HS-27A (cell line): Measurements from ENCODE around the gene ZNF615.
"Not testable (repeated sequence)": the region's sequence is repeated elsewhere in the genome, so short reads cannot be mapped to it uniquely, and the experiment has no call there.

ENCODE experiments used
- DNase-seq: peaks from one replicate; pipeline ENCODE4 v3.0.0-alpha.2; 2012; ENCODE audit warnings: low read depth, missing footprints

The ZNF615 gene

DNA sequence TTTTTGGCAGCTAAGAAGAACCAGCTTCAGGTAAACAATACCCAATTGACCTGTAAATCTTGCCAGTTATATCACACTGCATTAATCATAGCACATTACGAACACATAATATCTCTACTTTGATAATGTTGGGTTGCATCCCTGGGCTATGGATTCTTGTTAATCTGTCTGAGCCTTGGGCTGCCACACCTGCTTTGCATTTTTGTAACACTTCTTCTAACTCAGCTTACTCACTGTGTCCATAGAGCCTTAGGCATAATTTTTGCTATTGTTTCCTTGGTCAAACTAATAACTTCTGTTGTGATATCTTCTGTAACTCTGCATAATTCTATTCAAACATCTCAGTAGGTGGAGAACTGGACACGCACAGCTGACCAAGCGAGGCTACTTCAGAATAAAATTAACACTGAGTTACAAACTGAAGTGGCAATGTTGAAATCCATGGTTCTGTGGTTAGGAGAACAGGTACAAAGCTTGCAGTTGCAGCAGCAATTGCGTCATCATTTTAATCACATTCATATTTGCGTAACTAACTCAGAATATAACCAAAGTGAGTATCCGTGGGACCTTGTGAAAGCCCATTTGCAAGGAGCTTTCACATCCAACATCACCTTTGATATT is 27.8 kb downstream of the ZNF615 start:
- DNase-seq: no peak

- DNase-seq: no peak
Measured at GRCh38 chr19:51978882-51979281, 29.1 kb downstream of the ZNF615 start.

DNA sequence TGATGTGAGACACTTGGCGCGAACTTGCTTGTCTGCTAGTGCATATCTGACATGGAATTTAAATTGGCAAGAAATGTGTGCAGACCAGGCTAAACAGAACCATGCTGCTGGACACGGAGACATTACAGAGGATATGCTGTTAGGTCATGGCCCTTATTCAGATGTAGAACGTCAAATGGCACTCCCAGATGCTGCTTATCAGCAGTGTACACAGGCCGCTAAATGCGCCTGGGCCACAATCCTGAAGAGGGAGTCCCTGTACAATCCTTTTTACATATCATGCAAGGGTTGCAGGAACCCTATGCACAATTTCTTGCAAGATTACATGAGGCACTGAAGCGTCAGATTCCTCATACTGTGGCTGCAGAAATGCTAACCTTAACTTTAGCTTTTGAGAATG is 30.7 kb downstream of the ZNF615 start:
- no peak for DNase-seq

GRCh38 chr19:51976852-51977251 is 31.2 kb downstream of the ZNF615 start:
- DNase-seq: no peak

DNA sequence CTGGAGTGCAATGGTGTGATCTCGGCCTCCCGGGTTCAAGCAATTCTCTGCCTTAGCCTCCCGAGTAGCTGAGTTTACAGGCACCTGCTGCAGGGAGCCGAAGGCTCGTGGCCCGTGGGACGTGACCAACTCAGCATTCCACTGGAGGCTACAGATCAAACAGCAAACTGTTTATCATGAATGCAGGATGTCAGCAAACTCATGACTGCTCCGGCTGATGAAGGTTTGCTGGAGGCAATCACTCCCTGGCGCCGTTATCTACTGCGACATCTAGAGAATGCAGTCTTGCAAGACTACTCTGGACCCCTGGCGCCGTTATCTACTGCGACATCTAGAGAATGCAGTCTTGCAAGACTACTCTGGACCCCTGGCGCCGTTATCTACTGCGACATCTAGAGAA is 32.2 kb downstream of the ZNF615 start:
- not testable (repeated sequence) for DNase-seq

DNA sequence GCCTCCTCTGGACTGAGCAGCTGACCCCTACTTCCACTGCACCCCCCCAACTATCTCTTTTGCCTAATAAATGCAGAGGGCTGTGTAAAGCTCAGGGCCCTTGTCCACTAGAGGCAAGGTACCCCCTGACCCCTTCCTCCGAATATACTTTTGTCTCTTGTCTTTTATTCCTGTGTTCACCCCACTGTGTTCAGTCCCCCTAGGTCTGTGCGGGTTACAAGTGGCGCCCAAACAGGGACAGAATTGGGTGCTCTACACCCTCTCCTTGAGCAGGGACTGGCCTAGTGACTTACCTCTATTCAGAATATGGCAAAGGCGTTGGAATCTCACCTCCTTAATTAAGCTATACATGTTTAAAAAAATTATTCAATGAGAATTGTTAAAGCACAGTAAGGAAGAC is 36.4 kb downstream of the ZNF615 start:
- DNase-seq: no peak

- no peak for DNase-seq
Measured at GRCh38 chr19:51970718-51971117, 37.3 kb downstream of the ZNF615 start.

DNA sequence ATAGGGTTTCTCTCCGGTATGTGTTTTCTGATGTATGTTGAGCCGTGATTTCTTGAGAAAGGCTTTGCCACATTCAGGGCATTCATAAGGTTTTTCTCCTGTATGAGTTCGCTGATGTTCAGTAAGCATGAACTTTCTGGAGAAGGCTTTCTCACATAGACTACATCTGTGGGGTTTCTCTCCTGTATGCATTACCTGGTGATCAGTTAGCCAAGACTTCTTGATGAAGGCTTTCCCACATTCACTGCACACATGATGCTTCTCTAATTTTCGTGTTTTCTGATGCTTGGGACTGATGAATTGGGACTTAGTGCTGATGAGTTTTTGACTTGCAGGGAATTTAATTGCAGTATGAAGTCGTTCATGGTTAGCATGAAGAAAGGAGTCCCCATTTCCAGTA is 42.4 kb downstream of the ZNF615 start:
- DNase-seq: no peak

GRCh38 chr19:51960621-51961233 is 47.3 kb downstream of the ZNF615 start:
- not testable (repeated sequence) for DNase-seq

DNA sequence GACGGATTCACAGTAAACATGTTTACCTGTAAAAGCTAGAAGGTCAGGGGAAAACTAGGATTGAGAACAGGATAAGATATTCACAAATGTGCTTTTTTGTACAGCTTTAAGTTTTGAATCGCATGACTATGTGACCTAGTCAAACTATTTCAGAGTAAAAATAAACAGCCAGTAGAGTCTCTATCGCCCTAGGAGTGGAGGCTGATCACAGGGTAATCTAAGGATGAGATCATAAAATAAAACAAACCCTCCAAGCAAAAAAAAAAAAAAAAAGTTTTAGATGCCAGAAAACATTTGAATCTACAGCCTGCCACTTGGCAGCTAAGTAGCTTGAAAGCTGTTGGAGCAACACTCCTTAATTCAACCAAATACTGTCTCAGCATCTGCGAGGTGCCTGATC is 48.2 kb downstream of the ZNF615 start:
- DNase-seq: no peak

DNA sequence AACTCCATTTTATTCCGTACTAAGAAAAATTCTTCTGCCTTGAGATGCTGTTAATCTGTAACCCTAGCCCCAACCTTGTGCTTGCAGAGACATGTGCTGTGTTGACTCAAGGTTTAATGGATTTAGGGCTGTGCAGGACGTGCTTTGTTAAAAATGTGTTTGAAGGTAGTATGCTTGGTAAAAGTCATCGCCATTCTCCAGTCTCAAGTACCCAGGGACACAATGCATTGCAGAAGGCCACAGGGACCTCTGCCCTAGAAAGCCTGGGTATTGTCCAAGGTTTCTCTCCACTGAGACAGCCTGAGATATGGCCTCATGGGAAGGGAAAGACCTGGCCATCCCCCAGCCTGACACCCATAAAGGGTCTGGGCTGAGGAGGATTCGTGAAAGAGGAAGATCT is 50.2 kb downstream of the ZNF615 start:
- not testable (repeated sequence) for DNase-seq

DNA sequence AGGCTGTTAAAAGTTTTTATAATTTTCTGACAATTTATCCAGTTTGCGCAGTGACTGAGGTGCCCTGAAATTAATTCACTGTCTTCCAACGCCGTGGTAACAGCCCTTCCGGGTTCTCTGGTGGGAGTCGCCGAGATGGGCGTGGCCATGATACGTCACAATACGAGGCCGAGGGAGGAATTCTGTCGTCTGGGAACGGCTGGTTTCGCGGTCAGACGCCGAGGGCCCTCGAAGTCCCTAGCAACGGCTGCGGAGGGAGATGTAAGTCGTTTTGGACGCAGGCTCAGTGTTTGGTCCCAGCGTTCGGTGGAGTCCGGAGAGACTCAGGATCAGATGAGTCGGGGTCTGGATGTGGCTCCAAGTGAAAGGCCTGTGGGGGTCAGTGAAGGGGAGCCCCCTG is 59.0 kb downstream of the ZNF615 start:
- DNase-seq: no peak

DNA sequence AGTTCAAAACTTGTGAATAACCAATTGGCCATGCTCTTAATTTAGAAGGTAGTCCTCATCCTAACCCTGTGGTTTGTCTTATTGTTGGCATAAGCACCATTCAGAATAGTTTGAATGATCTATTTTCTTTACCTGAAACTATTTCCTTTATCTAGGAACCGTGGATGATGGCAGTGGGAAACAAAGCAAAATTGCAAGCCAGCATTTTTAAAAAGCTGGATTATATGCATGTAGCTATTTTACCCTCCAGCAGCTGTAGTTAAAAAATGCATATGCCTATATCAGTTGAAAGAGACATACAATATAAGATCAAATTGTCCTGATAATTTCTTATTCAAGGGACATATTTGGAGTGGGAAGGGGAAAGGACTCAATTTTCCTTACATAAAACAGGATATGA is 61.4 kb downstream of the ZNF615 start:
- no peak for DNase-seq

DNA sequence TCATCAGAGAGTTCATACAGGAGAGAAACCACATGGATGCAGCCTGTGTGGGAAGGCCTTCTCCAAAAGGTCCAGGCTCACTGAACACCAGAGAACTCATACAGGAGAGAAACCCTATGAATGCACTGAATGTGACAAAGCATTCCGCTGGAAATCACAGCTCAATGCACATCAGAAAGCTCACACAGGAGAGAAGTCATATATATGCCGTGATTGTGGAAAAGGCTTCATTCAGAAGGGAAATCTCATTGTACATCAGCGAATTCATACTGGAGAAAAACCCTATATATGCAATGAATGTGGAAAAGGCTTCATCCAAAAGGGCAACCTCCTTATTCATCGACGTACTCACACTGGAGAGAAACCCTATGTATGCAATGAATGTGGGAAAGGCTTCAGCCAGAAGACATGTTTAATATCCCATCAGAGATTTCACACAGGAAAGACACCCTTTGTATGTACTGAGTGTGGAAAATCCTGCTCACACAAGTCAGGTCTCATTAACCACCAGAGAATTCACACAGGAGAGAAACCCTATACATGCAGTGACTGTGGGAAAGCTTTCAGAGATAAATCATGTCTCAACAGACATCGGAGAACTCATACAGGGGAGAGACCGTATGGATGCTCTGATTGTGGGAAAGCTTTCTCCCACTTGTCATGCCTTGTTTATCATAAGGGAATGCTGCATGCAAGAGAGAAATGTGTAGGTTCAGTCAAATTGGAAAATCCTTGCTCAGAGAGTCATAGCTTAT is 63.0 kb downstream of the ZNF615 start:
- DNase-seq: no peak
